Measurements from ENCODE around the gene E4F1.

DNA sequence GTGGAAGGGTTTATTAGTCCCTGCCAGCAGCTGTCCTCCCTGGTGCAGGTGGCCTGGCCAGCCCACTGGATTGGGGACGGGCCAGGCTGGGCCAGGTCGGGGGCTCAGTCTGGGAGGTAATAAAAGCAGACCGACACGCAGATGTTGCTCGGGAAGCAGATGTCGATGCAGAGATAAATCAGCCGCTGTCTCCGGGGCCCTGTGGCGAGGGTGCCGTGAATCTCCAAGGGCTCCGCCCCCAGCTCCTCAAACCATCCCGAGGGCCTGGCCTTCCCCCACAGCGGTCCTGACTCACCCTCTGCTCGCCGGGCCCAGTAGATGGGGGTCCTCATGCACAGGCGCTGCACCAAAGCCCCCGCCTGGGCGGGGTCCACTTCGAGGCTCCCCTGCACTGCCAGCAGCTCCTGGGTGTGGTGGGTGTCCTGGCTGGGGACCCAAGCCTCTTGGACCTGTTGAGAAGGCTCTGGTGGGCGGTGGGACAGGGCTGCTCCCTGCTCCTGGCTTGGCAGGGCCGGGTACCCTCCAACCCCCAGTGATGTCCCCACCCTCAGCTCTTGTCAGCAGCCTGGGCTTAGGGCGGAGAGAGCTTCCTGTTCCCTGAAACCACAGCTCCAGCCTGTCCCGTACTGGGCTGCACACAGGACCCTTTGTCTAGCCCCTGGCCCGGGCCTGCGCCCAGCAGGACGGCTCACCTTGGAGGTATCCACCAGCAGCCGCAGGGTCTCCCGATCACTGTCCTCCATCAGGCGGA, 14.0 kb upstream of the E4F1 start:
- TF ChIP-seq, protein P1, sequence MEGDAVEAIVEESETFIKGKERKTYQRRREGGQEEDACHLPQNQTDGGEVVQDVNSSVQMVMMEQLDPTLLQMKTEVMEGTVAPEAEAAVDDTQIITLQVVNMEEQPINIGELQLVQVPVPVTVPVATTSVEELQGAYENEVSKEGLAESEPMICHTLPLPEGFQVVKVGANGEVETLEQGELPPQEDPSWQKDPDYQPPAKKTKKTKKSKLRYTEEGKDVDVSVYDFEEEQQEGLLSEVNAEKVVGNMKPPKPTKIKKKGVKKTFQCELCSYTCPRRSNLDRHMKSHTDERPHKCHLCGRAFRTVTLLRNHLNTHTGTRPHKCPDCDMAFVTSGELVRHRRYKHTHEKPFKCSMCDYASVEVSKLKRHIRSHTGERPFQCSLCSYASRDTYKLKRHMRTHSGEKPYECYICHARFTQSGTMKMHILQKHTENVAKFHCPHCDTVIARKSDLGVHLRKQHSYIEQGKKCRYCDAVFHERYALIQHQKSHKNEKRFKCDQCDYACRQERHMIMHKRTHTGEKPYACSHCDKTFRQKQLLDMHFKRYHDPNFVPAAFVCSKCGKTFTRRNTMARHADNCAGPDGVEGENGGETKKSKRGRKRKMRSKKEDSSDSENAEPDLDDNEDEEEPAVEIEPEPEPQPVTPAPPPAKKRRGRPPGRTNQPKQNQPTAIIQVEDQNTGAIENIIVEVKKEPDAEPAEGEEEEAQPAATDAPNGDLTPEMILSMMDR (IDR thresholded peaks at IDR 0.05; ENCODE audit: low read depth, low read length, missing input control), result no peak
- TF ChIP-seq, protein P2, sequence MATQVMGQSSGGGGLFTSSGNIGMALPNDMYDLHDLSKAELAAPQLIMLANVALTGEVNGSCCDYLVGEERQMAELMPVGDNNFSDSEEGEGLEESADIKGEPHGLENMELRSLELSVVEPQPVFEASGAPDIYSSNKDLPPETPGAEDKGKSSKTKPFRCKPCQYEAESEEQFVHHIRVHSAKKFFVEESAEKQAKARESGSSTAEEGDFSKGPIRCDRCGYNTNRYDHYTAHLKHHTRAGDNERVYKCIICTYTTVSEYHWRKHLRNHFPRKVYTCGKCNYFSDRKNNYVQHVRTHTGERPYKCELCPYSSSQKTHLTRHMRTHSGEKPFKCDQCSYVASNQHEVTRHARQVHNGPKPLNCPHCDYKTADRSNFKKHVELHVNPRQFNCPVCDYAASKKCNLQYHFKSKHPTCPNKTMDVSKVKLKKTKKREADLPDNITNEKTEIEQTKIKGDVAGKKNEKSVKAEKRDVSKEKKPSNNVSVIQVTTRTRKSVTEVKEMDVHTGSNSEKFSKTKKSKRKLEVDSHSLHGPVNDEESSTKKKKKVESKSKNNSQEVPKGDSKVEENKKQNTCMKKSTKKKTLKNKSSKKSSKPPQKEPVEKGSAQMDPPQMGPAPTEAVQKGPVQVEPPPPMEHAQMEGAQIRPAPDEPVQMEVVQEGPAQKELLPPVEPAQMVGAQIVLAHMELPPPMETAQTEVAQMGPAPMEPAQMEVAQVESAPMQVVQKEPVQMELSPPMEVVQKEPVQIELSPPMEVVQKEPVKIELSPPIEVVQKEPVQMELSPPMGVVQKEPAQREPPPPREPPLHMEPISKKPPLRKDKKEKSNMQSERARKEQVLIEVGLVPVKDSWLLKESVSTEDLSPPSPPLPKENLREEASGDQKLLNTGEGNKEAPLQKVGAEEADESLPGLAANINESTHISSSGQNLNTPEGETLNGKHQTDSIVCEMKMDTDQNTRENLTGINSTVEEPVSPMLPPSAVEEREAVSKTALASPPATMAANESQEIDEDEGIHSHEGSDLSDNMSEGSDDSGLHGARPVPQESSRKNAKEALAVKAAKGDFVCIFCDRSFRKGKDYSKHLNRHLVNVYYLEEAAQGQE (IDR thresholded peaks at IDR 0.05), result no peak
- TF ChIP-seq YY1 (IDR thresholded peaks at IDR 0.05) (no peak), JUND (IDR thresholded peaks at IDR 0.05) (no peak), RAD21 (IDR thresholded peaks at IDR 0.05) (no peak), TAF1 (conservative IDR thresholded peaks at IDR 0.05) (no peak), GABPA (IDR thresholded peaks at IDR 0.05 in 1 of 2, conservative IDR thresholded peaks at IDR 0.05 in 1 of 2) (no peak), FOXA1 (IDR thresholded peaks at IDR 0.05) (no peak), SP1 (IDR thresholded peaks at IDR 0.05) (no peak), HNF4G (IDR thresholded peaks at IDR 0.05) (no peak), RXRA (IDR thresholded peaks at IDR 0.05) (no peak)
- TF ChIP-seq, protein P3, sequence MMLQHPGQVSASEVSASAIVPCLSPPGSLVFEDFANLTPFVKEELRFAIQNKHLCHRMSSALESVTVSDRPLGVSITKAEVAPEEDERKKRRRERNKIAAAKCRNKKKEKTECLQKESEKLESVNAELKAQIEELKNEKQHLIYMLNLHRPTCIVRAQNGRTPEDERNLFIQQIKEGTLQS (IDR thresholded peaks at IDR 0.05), result no peak
- TF ChIP-seq, protein P4, sequence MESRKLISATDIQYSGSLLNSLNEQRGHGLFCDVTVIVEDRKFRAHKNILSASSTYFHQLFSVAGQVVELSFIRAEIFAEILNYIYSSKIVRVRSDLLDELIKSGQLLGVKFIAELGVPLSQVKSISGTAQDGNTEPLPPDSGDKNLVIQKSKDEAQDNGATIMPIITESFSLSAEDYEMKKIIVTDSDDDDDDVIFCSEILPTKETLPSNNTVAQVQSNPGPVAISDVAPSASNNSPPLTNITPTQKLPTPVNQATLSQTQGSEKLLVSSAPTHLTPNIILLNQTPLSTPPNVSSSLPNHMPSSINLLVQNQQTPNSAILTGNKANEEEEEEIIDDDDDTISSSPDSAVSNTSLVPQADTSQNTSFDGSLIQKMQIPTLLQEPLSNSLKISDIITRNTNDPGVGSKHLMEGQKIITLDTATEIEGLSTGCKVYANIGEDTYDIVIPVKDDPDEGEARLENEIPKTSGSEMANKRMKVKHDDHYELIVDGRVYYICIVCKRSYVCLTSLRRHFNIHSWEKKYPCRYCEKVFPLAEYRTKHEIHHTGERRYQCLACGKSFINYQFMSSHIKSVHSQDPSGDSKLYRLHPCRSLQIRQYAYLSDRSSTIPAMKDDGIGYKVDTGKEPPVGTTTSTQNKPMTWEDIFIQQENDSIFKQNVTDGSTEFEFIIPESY (IDR thresholded peaks at IDR 0.05), result no peak
- TF ChIP-seq, protein P5, sequence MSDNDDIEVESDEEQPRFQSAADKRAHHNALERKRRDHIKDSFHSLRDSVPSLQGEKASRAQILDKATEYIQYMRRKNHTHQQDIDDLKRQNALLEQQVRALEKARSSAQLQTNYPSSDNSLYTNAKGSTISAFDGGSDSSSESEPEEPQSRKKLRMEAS (IDR thresholded peaks at IDR 0.05), result no peak
